Kasumi-1 (cell line): ENCODE data around the gene HABP2.

Experiments used
- DNase-seq, 2 experiments: peaks; one replicate each; lab custom pipeline; 2025; lab: John Stamatoyannopoulos, UW

The HABP2 gene

DNA sequence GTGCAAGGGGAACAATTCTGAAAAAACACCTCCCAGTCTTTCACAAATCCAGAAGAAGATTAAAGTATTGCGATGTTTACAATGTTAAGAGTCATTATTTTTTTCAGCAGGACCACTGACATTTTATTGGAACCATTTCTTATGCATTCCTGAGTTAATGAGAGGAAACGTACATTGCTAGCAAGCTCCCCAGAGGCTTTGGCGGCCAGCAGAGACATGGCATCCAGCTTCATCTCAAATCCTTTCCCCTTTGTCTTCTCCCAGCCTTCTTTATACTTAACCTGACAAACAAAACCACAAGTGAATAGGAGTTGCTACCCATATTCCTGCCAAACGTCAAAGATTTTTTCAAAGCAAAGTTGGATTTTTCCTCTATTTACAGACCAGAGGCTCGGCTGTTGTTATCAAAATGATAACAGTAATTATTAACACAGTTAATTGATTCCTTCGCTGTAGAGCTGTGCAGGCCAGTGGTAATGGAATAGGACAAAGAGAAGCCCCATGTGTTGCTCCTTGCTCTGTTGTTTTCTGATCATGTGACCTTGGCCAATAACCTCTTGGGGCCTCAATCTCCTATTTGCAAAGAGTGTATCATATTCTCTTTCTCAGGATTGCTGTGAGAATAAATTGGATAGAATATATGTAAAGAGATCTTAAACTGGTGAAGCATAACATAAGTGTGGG, 79.0 kb downstream of the HABP2 start:
- DNase-seq = no peak
